ES-I3 (cell line): ENCODE measurements around the gene ASB13.

Experiments used
- H3K36me3 ChIP-seq: 2 replicates; pipeline ENCODE4 v1.6.1; 2013; ENCODE audit warnings: mild to moderate bottlenecking, low read length, control low read depth, moderate library complexity; ENCODE audit not compliant: insufficient read depth
- H3K4me1 ChIP-seq: 2 replicates; pipeline ENCODE4 v1.6.1; 2013; ENCODE audit warnings: mild to moderate bottlenecking, control low read depth, low read length; ENCODE audit not compliant: insufficient read depth
- H3K9ac ChIP-seq: 2 replicates; pipeline ENCODE4 v1.6.1; 2013; ENCODE audit warnings: low read depth, mild to moderate bottlenecking, low read length, moderate library complexity
- H3K9me3 ChIP-seq: 2 replicates; pipeline ENCODE4 v1.6.1; 2013; ENCODE audit warnings: mild to moderate bottlenecking, low read length, moderate library complexity; ENCODE audit not compliant: control insufficient read depth, insufficient read depth

ASB13 gene

GRCh38 chr10:5666008-5666840, at the start of gene ASB13:
Gene ASB13, minus strand, starts transcription at chr10:5666595. Its CDS starts 44 bp downstream, at chr10:5666551.
- Histone ChIP-seq H3K9ac (peak within 1 kb of the TSS; percentile 77), H3K4me1 (peaks cover 10% of the 10 kb centered on the region)

GRCh38 chr10:5711642-5712041, 45.2 kb upstream of the ASB13 start:
- 0 out of 2 replicates have a peak, but pooled peaks cover 6% of the 10 kb centered on the region for H3K4me1 ChIP-seq
- H3K9ac ChIP-seq = no peak overlapping the region
- H3K9me3 ChIP-seq = no peaks in the 10 kb centered on the region
- no peaks in the 10 kb centered on the region for H3K36me3 ChIP-seq

More at GRCh38 chr10:5666008-5666840, at the start of gene ASB13:
- Histone ChIP-seq H3K9me3 (no peaks in the 10 kb centered on the region), H3K36me3 (no peaks in the 10 kb centered on the region)

GRCh38 chr10:5710859-5711258, 44.5 kb upstream of the ASB13 start:
- Histone ChIP-seq H3K9me3 (no peaks in the 10 kb centered on the region), H3K36me3 (no peaks in the 10 kb centered on the region), H3K4me1 (0 out of 2 replicates have a peak, but pooled peaks cover 6% of the 10 kb centered on the region), H3K9ac (no peak overlapping the region)

- Histone ChIP-seq H3K4me1 (0 out of 2 replicates have a peak, but pooled peaks cover 6% of the 10 kb centered on the region), H3K9ac (no peak overlapping the region), H3K9me3 (0 out of 2 replicates have a peak, but pooled peaks cover 2% of the 10 kb centered on the region), H3K36me3 (no peaks in the 10 kb centered on the region)
These were observed 43.5 kb upstream of the ASB13 start for GRCh38 chr10:5709865-5710264.

- no peaks in the 10 kb centered on the region for H3K36me3 ChIP-seq
- no peak overlapping the region for H3K9ac ChIP-seq
- 0 out of 2 replicates have a peak, but pooled peaks cover 6% of the 10 kb centered on the region for H3K4me1 ChIP-seq
- H3K9me3 ChIP-seq = 0 out of 2 replicates have a peak, but pooled peaks cover 2% of the 10 kb centered on the region
These were observed 42.0 kb upstream of the ASB13 start for GRCh38 chr10:5708356-5708755.

GRCh38 chr10:5698062-5698461, 31.7 kb upstream of the ASB13 start:
- peaks cover 17% of the 10 kb centered on the region for H3K4me1 ChIP-seq
- H3K9me3 ChIP-seq = no peaks in the 10 kb centered on the region
- H3K36me3 ChIP-seq = no peaks in the 10 kb centered on the region
- H3K9ac ChIP-seq = no peak overlapping the region

- H3K36me3 ChIP-seq = no peaks in the 10 kb centered on the region
- no peak overlapping the region for H3K9ac ChIP-seq
- H3K4me1 ChIP-seq = peaks cover 20% of the 10 kb centered on the region
- H3K9me3 ChIP-seq = no peaks in the 10 kb centered on the region
These were observed 30.9 kb upstream of the ASB13 start for GRCh38 chr10:5697342-5697741.

- peaks cover 20% of the 10 kb centered on the region for H3K4me1 ChIP-seq
- H3K9me3 ChIP-seq = no peaks in the 10 kb centered on the region
- H3K36me3 ChIP-seq = no peaks in the 10 kb centered on the region
These were observed 28.2 kb upstream of the ASB13 start for GRCh38 chr10:5694573-5694972.

GRCh38 chr10:5692461-5693358, 26.3 kb upstream of the ASB13 start:
- no peaks in the 10 kb centered on the region for H3K36me3 ChIP-seq
- peaks cover 12% of the 10 kb centered on the region for H3K4me1 ChIP-seq
- peak overlapping the region; percentile 84 for H3K9ac ChIP-seq
- H3K9me3 ChIP-seq = no peaks in the 10 kb centered on the region

More at GRCh38 chr10:5694573-5694972, 28.2 kb upstream of the ASB13 start:
- no peak overlapping the region for H3K9ac ChIP-seq

- H3K9me3 ChIP-seq = no peaks in the 10 kb centered on the region
- H3K4me1 ChIP-seq = peaks cover 6% of the 10 kb centered on the region; the same call in 1 of the 2 replicates
- H3K36me3 ChIP-seq = no peaks in the 10 kb centered on the region
- peak overlapping the region; percentile 84; the same call in 1 of the 2 replicates for H3K9ac ChIP-seq
These were observed 25.4 kb upstream of the ASB13 start for GRCh38 chr10:5691786-5692185.

- Histone ChIP-seq H3K4me1 (peaks cover 6% of the 10 kb centered on the region; the same call in 1 of the 2 replicates), H3K9ac (no peak overlapping the region), H3K9me3 (no peaks in the 10 kb centered on the region), H3K36me3 (no peaks in the 10 kb centered on the region)
These were observed 22.2 kb upstream of the ASB13 start for GRCh38 chr10:5688587-5688986.

- Histone ChIP-seq H3K4me1 (no peaks in the 10 kb centered on the region), H3K9ac (peak overlapping the region; percentile 85), H3K9me3 (no peaks in the 10 kb centered on the region), H3K36me3 (no peaks in the 10 kb centered on the region)
These were observed 19.4 kb upstream of the ASB13 start for GRCh38 chr10:5685764-5686240.

GRCh38 chr10:5684971-5685763, 18.8 kb upstream of the ASB13 start:
- Histone ChIP-seq H3K36me3 (no peaks in the 10 kb centered on the region), H3K4me1 (no peaks in the 10 kb centered on the region)

More at GRCh38 chr10:5684971-5685763, 18.8 kb upstream of the ASB13 start:
- Histone ChIP-seq H3K9ac (peak overlapping the region; percentile 85), H3K9me3 (no peaks in the 10 kb centered on the region)
